Measurements from ENCODE around the gene MID2.
"Not testable (repeated sequence)": the region's sequence is repeated elsewhere in the genome, so short reads cannot be mapped to it uniquely, and the experiment has no call there.

The MID2 gene

GRCh38 chrX:107825698-107826237, at the start of gene MID2:
Gene MID2, plus strand, starts transcription at chrX:107825866. Its CDS starts 561 bp downstream, at chrX:107826427.
- peak; percentile 52 for DNase-seq

GRCh38 chrX:107776649-107777535, 48.8 kb upstream of the MID2 start:
- DNase-seq: peak; percentile 77

DNA sequence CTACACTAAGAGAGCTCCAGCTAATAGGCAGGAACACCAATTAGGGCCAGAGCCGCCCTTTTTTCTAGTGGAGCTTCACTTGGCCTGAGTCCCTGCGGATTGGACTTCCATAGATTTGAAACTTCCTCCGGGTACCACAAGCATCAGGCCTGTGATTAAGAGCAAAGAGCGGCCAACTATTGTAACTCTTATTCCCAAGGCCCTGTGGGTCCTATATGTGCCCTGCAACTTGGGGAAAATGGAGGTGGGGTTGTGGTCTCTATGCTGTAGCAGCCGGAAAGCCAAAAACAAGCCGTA, 48.2 kb upstream of the MID2 start, which contains the start of gene NCBP2L:
NCBP2L (plus strand) TSS at position 198 of the 297 bp plus-strand sequence. CDS start 16,488 bp downstream, outside the sequence.
- DNase-seq: no peak

DNA sequence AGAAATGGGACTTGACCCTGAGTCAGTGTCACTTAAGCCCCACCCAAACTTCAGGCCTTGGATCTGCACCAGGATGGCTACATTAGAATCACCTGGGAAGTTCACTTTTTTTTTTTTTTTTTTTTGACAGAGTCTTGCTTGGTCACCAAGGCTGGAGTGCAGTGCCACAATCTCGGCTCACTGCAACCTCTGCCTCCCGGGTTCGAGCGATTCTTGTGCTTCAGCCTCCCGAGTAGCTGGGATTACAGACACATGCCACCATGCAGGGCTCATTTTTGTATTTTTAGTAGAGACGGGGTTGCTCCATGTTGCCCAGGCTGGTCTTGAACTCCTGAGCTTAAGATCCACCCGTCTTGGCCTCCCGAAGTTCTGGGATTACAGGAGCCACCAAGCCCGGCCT, 45.1 kb upstream of the MID2 start:
- no peak for DNase-seq

- no peak for DNase-seq
Measured at GRCh38 chrX:107787827-107788226, 37.8 kb upstream of the MID2 start.

DNA sequence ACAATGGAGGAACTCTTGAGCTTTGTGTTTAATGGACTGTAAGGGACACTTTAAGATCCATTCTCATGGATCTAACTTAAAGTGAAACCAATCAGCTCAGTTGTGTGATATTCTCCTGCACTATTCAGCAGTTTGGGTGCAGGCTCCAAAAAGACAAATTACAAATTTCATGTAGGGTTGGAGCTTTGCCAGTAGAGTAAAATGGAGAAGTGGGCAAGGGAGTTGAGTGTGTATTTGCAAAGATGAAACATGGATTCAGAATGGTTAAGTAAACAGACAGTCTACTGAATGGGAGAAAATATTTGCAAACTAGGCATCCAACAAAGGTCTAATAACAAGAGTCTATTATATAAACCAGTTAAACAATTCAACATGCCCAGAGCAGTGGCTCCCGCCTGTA, 21.2 kb upstream of the MID2 start:
- DNase-seq: no peak

GRCh38 chrX:107805179-107805578, 20.5 kb upstream of the MID2 start:
- no peak for DNase-seq

DNA sequence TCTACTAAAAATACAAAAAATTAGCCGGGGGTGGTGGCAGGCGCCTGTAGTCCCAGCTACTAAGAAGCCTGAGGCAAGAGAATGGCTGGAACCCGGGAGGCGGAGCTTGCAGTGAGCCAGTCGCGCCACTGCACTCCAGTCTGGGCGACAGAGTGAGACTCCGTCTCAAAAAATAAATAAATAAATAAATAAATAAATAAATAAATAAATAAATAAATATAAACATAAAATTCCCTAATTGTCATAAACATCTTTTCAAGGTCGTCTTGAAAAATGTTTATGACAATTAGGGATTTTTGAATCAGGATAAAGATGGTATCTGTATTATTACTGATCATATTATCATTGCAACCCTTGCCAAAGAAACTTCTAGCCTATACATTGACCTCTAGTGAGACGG, 15.6 kb upstream of the MID2 start:
- DNase-seq: not testable (repeated sequence)

DNA sequence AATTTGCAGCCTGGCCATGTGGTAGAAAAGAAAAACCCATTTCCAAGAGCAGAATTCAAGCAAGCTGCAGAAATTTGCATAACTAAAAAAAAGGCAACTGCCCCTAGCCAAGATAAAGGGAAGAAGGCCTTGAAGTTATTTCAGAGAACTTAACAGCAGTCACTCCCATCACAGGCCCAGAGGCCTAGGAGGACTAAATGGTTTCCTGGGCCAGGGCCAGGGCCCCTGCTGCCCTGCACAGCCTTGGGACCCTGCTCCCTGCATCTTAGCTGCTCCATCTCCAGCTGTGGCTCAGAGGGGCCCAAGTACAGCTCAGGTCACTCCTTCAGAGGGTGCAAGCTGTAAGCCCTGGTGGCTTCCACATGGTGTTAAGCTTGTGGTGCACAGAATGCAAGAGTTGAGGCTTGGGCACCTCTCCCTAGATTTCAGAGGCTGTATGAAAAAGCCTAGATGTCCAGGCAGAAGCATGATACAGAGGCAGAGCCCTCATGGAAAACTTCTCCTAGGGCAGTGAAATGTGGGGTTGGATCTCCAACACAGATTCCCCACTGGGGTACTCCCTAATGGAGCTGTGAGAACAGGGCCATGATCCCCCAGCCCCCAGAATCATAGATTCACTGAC, 6.7 kb upstream of the MID2 start:
- no peak for DNase-seq

DNA sequence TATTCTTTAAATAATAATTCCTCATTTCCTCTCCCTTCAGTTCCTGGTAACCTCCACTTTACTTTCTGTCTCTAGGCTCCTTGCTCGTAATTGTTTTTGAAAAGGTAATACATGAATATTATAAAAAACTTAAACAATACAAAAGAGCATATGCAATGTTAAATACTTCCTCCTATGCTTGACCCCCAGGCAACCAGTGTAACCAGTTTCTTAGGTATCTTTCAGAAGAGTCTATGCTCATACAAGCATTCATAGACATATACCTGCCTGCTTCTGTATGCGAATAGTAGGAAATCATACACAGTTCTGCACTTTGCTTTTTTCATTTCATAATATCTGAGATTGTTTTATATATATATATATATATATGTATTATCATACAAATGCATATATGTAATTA, 2.6 kb upstream of the MID2 start:
- no peak for DNase-seq

DNA sequence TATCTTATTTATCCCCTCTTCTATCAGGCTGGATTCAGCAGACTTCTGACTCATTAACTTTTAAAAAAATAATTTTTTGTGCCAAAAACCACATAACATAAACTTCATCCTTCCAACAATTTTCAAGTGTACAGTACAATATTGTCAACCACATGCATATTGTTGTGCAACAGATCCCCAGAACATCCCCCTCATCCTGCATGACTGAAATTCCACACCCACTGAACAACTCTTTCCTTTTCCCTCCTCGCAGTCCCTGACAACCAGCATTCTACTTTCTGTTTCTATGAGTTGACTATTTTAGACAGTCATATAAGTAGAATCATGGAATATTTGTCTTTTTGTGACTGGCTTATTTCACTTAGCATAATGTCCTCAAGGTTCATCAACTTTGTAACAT, 2.2 kb upstream of the MID2 start:
- no peak for DNase-seq

DNA sequence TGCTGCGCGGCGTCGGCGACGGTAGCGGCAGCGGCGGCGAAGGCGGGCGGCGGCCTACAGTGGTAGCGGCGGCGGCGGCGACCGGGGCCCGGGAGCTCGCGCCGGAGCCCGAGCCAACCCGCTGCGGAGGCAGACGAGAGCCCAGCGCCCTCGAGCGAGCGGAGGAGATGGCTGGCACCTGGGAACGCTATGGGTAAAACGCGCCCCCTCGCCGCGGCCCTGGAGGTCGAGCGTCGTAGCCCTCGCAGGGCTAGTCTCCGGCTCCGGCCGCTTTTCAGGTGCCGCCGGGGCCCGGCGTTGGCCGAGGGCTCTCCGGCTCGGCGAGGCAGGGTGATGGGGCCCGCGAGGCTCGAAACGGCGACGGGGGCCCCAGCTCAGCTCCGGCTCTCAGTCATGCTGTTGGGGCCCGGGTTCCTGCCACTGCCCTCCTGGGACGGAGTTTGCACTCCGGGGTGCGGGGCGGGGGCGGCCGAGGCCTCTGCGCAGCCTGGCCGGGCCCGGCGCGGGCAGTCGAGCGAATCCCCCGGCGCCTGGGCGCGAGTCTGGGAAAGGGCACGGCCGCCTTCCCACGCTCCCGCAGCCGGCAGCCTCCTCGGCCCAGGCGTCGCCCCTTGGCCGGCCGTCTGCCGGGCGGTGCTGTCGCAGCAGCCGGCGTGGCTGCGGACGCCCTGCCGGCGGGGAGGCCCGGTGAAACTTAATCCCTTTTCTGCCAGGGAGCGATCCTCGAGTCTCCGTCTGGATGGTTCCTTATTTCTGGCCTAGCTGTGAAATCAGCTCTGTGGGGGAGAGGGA, 768 bp downstream of the MID2 start:
- DNase-seq: peak; percentile 40

- no peak for DNase-seq
Measured at GRCh38 chrX:107827030-107827831, 1.6 kb downstream of the MID2 start.

- DNase-seq: no peak
Measured at GRCh38 chrX:107827852-107828251, 2.2 kb downstream of the MID2 start.

DNA sequence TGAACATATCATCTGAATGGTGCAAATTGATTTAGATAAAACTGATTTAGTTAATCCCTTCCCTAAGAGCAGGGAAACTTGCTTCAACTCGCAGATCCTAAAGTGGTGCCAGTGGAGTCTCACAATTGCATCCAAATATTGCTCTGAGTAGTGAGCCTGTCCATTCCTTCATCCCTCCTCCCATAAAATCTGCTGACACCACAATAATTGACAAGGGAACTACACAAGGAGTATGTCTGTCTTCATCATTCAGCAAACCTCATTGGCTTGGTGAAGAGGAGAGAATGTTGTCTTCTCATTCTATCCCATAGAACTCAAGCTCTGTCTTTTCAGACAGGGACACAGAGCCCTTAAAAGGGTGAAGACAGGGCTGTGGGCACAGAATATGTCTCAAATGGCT, 4.2 kb downstream of the MID2 start:
- no peak for DNase-seq

GRCh38 chrX:107831071-107831730, 5.5 kb downstream of the MID2 start:
- DNase-seq: no peak

- DNase-seq: no peak
Measured at GRCh38 chrX:107834275-107835201, 8.9 kb downstream of the MID2 start.

- no peak for DNase-seq
Measured at GRCh38 chrX:107836958-107837357, 11.3 kb downstream of the MID2 start.

GRCh38 chrX:107840971-107841370, 15.3 kb downstream of the MID2 start:
- DNase-seq: no peak

GRCh38 chrX:107842715-107843400, 17.2 kb downstream of the MID2 start:
- DNase-seq: no peak

All from NCI-H2171 treated with DMSO at 0.1 percent for 48 hours (cell line).